KBM-7 (cell line): ENCODE data around the gene YWHAH.

ENCODE experiments used
- DNase-seq: peaks from one replicate; pipeline ENCODE4 v3.0.0-alpha.2; 2015
- in situ Hi-C: fragments of 300-500 bp; cut with MboI; formaldehyde crosslinking; loops from 2 replicates; pipeline ENCODE4 v1.14.3; 2020; ENCODE audit warnings: low sequenced_read_pairs, low pct_unique_long_range_greater_than_20kb, mixed read lengths

YWHAH gene

DNA sequence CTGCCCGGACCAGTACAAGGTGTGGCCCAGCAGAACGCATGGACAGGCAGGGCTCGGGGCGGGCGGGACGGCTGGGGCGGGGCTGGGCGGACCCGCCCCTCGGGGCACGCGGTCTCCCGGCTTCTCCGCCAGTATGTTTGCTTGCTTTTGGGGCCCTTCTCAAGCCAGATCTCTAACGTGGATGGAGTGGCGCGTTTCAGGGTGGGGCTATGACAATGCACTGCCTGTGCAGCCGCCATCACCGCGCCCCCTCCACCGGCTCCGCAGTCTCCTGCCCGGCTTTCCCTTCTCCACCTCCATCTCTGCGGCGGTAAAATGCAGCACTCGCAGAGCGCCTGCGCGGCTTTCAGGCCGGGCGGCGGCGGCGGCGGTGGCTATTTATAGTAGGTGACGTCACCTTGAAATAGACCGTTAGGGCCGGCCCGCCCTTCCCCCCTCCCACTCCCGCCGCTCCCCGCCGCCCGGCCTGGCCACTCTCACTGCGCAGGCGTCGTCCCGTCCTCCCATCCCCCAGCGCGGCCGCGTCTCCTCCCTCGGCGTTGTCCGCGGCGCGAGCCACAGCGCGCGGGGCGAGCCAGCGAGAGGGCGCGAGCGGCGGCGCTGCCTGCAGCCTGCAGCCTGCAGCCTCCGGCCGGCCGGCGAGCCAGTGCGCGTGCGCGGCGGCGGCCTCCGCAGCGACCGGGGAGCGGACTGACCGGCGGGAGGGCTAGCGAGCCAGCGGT is at the start of gene YWHAH:
YWHAH (plus strand) TSS at position 558 of the 722 bp plus-strand sequence. CDS start 199 bp downstream, outside the sequence.
- in situ Hi-C loops = no loop called here

DNA sequence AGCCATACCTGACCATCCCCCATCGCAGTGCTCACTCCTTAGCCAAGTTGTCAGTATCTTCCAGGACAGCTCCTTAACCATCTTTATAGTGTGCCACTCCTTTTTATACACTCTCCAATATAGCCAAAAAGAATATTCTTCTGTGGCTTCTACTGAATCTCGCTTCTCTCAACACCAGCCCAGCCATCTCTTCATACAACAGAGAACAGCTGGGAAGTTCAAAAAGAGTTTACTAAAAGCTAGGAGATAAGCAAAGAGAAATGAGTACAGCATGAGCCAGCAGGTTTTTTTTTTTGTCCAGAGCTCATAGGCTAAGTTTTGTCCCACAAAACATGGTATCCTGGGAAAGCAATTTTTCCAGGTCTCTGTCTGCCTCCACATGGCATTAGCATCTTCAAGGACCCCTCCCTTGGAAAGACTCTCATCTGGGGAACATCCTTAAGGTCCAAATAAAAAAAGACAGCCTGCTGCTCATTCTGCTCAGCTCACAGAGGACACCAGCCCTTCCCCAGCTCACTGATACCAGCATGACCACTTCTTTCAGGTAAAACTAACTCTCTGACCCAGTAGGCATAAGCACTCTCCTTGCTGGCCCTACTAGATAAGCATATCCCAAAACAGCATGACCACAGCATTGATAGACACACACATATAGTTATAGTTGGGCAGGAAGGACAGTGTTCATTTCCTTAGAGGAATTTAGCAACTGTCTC is 48.8 kb upstream of the YWHAH start:
- in situ Hi-C loops = no loop called here
- DNase-seq = no peak

More for the DNA sequence above, at the start of gene YWHAH:
- peak; percentile 90 for DNase-seq

DNA sequence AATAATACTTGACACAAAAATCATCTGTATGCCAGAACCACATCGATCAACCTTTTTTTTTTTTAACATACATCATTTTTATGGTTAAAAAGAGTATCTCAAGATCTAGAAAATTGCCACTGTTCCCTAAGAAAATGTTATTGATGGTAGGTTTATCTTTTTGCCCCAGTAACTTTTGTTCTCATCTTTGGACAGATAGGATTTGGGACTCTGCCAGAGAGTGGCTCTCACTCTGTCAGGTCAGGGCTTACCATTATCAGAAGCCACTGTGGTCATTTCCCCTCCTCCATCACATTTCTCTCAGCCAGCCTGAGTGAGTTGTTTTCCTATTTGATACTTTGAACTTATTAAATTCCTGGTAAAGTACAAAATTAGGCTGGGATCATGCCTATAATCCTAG is 47.9 kb upstream of the YWHAH start:
- no peak for DNase-seq

DNA sequence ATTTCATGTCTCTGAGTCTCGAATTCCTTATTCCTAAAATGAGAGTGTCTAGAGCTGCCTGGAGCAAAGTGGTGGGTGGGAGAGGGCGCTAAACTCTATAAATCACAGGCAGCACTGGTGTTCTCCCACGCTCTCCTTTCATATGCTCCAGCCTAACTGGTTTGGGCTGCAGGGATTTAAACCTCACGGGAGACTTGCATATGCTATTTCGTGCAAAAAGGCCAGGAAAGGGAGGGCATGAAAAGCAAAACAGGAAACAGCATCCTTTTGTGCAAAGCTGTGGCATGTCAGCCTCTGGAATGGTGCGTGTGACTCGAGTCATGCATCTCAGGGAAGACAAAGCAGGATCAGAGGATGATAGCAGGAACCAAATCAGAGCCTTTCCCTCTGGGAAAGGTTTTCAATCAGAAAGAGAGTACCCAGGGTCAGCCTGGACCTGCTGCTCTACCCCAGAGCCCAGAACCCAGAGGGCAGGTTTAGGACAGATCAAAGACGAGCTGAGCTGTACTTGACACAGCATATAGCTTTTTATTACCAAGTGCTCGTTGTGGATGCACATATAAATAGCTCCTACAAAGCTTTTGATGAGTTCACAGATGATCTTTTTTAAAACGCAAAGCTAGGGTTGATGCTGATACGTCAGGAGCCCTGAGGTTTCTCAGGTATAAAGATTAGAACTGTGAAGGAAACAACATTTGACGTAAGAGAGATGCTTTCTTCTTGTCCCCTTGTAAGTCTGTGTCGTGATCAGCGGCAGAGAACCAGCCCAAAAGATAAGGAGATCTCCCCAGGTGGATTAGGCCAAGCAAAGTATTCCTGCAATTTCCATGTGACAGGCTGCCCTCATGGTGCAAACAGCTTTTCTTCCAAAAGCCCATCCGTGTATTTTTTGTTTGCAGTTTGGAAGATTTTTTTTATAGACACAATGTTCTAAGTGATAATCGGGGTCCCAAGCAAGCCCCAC is 46.2 kb upstream of the YWHAH start:
- in situ Hi-C loops = no loop called here

More for the DNA sequence above, 47.9 kb upstream of the YWHAH start:
- in situ Hi-C loops = no loop called here

DNA sequence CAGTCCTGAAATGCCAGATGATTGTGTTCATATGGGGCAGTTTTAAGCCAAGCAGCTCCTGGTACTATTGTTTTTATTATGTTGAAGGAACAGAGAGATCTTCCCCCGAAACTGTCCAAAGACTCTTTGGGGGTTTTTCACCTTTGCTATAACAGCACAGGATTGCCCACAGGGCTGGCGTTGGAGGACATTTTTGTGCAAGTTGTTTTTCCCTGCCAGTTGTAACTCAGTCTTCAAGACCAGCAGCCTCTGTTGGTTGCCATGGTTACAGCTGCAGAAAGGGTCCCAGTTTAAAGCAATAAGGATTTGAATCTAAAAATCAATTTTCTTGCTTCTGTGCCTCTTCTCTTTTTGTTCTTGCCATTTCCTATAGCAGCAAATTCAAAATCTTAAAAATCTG is 45.4 kb upstream of the YWHAH start:
- in situ Hi-C loops = no loop called here

More for the DNA sequence above, 46.2 kb upstream of the YWHAH start:
- DNase-seq = no peak

DNA sequence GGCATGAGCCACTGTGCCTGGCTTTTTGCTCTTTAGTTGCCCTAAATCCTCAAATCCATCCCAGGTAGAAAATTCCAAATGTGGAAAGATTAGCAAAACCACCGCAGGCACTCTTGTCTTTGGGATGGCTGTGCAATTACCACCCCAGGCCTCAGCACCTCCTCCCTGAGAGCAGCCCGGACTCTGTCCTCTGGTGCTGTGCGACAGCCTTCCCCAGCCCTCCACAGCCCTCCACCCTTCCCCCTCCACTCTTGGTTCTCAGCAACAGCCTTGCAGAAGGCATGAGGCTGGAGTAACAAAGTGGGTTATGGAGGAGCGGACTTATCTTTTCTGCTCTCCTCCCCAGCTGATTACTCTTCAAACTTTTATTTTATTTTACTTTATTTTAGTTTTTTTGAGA is 44.7 kb upstream of the YWHAH start:
- in situ Hi-C loops = no loop called here
- DNase-seq = no peak

More for the DNA sequence above, 45.4 kb upstream of the YWHAH start:
- no peak for DNase-seq

DNA sequence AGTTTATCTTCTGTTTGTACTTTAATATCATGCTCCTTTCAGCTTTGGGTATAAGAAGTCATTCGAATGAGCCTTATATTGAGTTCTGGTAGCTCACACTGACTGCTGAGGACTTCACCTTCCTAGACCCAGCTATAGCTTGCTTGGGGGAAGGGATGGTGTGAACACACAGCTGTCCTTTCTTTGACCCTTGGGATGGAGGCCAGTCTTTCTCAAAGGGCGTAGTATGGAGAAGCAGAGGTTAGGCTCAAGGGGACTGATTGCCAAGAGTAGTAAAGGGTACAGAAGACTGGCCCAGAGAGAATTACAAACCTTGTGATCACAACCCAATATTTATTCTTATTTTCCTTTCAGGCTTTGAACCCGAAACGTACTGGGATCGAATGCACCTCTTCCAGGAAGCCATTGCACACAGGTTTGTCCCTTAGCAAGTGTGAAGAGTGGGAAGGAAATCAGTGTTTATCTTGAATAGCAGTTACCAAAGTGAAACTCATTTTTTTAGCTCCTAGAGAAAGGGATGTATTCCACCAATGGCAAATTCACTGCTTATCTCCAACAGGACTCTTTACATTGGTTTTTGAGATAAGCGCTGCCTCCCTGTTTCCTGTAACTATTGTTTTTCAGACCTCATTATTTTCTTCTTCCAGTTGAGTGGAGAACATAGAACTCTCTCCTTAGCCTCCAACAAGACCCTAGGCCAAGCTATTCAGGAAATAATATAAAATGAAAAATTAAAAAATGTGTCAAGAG is 42.8 kb upstream of the YWHAH start:
- in situ Hi-C loops = no loop called here
- no peak for DNase-seq

DNA sequence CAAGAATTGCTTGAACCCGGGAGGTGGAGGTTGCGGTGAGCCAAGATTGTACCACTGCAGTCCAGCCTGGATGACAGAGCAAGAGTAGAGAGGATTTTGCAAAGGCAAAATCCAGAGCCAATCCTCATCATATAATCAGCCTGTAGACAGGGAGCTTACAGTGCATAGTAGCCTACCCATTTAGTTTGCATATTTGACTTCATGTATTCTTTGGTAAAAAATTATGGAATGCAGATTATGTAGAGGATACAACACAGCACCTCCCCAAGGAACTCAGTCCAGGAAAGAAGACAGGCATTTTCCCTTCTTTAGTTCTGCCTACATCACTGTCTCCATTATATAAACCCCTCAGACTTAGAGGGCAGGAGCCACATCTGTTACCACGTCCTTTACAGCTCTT is 39.7 kb upstream of the YWHAH start:
- DNase-seq = no peak
- in situ Hi-C loops = no loop called here

DNA sequence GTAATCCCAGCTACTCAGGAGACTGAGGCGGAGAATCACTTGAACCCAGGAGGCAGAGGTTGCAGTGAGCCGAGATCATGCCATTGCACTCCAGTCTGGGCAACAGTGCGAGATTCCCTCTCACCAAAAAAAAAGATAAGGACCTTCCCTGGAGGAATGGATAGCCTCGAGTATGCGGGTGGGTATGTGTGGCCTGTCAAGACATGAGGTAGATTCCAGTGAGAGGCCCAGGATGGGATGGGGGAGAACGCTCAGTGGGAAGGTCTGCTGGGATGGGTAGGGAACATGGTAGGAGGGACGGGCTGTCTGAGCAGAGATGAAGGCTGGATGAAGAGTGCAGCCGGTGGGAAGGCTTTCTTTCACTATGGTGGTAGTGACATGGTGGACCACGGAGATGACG is 39.0 kb upstream of the YWHAH start:
- DNase-seq = no peak
- in situ Hi-C loops = no loop called here

DNA sequence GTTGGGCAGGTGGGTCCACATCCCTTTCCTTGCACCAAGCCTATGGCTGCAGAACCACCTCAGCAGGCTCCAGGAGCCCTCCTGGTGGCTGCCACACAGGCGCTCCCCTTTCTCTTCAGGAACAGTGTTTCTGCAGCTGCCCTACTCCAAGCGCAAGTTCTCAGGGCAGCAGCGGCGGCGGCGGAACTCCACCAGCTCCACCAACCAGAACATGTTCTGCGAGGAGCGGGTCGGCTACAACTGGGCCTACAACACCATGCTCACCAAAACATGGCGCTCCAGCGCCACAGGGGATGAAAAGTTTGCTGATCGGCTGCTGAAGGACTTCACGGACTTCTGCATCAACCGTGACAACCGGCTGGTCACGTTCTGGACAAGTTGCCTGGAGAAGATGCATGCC is 38.2 kb upstream of the YWHAH start:
- DNase-seq = no peak
- in situ Hi-C loops = no loop called here

DNA sequence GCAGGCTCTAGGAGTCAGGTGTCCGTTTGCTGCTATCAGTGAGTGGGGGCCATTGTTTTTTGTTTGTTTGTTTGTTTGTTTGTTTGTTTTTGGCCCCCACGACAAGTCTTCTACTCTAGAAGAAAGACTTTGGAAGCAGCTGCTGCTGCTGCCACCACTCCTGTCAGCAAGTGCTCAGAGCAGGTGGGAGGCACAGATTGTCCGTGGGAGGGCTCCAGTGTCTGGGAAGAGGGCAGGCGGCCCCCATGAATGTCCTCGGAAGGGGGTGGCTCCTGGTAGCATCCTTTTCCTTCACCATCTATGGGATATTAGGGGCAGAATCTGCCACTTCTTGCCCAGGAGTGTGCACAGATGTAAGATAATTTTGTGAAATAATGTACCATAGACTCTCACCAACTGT is 37.8 kb upstream of the YWHAH start:
- in situ Hi-C loops = no loop called here
- no peak for DNase-seq

DNA sequence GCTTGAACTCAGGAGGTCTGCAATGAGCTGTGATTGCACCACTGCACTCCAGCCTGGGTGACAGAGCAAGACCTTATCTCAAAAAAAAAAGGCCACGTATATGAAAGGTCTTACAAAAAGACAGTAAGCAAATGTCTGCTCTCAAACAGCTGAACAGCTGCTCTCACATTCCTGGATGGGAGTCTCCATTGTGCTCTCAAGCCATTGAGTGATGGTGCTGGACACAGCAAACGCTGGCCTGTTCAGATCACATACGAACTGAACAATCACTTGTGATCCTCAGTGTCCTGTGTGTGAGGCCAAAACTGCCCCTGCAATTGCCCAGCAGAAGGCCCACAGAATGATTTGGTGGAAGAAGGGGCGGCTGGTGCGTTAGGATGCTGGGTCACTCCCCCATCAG is 34.4 kb upstream of the YWHAH start:
- no peak for DNase-seq
- in situ Hi-C loops = no loop called here

DNA sequence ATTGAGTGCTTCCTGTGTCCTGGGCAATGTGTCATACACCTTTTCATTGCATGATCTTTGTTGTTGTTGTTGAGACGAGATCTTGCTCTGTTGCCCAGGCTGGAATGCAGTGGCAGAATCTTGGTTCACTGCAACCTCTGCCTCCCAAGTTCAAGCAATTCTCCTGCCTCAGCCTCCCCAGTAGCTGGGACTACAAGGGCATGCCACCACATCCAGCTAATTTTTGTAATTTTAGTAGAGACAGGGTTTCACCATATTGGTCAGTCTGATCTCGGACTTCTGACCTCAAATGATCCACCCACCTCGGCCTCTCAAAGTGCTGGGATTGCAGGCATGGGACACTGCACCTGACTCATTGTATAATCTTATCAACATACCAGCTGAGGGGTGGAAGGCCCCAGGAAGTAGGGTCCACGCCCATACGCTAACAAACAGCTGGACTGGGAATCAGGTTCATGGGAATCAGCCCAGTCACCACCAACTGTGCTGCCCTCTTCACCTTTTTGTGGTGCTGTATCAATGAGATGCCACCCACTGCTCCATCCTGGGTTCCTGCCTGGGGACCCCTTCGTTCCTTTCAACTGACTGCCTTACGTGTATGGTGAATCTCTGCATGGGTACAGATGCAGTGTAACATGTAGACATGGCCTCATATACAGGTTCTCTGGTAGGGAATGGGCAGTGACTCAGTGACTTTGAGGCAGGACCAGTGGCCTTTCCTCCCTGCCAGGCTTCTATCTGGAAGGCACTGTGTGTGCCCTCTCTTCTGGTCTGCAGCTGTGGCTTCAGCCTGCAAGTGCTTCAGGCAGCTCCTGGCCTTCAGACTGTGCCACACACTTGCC is 32.5 kb upstream of the YWHAH start:
- in situ Hi-C loops = no loop called here

DNA sequence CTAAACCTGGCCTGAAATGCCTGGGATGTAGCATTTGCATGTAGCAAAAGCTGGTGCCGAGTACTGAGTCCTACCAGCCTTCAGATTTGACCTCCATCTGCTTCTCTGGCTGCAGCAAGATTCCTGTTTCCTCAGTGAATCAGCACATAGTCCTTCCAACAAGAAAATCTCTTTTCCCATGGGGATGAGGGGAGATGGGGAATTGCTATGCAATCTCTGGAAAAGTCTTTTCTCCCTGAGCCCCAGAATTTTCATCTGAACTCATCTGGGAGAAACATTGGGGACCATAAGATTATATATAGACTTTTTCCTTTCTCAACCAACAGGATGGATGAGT is 32.0 kb upstream of the YWHAH start:
- no peak for DNase-seq
- in situ Hi-C loops = no loop called here

More for the DNA sequence above, 32.5 kb upstream of the YWHAH start:
- DNase-seq = no peak

DNA sequence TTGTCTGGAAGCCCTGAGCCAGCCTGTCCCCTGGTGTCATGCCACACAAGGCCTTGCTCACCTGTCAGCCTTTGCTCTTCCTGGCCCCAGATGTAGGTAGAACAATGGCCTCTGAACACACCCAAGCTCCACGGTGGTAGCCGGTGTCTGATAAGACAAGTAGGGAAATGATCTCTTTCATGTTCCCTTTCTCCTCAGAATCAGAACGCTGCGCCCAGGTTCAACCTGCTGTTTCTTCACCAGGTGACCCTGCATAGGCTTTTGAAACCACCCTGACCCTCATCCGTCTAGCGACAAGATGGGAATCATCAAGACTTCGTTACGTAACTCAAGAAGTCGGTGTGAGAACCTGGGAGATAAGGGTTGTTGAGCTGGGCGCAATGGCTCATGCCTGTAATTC is 28.7 kb upstream of the YWHAH start:
- no peak for DNase-seq
- in situ Hi-C loops = no loop called here

DNA sequence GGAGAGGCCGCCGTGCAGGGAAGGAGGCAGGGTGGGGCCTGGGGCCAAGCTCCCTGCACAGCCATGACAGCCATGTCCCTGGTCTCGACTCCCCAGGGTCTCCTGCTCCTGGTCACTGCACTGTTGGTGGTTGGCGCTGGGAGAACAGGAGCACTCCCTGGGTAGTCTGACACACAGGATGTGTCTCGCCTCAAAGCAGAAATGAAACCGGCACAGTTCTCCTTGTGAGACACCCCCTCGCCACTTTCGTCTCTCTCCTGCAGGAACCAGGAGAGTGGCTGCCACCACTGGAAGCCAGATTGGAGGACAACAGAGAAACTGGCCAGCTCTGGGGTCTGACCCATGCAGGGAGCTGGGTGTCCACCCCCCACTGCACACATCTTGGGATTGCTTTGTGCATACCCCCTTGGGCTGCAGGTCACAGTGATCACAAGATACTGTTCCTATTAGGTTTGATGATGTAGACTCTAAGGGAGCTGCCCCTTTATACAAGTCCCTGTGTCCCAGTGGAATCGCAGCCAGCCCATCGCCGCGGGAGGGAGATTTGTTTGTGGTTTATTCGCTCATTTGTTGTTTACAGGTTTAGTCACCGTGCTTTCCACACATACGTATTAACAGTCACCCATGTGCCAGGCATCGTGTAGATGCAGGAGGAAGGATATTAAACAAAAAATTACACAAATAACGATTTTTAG is 27.0 kb upstream of the YWHAH start:
- in situ Hi-C loops = no loop called here
- DNase-seq = no peak

DNA sequence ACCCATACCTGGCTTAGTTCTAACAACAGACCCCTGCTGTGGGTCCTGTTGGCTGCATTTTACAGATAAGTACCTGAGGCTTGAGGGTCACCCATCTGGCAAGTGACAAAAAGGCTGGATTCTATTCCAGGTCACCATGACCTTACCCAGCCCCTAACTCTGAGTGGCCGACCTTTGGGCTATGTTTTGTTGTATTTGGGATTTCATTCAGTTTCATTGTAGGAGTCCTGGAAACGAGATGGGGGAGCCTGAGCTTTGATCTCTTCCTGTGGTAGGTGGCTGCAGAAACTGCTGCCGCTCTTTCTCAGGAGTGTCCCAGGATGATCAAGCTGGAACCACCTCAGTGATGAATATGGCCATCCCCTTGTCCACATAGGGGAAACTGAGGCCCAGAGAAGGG is 24.6 kb upstream of the YWHAH start:
- in situ Hi-C loops = no loop called here
- DNase-seq = no peak

DNA sequence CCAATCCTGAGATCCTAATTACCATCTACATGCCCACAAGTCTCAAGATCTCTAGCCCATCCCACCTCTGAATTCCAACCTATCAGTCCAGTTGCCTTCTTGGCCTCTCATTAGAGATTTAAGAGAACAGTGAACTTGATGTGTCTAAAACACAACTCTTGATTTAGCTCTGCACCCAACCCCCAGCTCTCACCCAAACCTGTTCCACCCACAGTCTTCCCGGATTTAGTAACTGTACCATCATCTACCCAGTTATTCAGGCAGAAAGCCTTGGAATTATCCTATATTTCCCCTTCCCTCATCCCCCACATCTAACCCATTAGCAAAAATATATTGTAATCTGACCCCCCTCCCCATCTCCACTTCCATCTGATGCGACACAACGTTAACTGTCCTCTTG is 24.0 kb upstream of the YWHAH start:
- in situ Hi-C loops = no loop called here
- no peak for DNase-seq
